GM19395 (cell line): Measurements from ENCODE around the gene TMEM258.

Source experiments
- ATAC-seq: cut with Tn5 transposase; IDR thresholded peaks from one replicate; pipeline ENCODE4 v1.9.1; 2021; ENCODE audit warnings: mild to moderate bottlenecking, moderate library complexity; ENCODE audit not compliant: unreplicated experiment

Gene TMEM258

GRCh38 chr11:61826930-61827570 lies 34.7 kb upstream of the TMEM258 start:
- peak; percentile 13 for ATAC-seq

GRCh38 chr11:61820174-61820573 lies 27.8 kb upstream of the TMEM258 start:
- ATAC-seq, result no peak

GRCh38 chr11:61817471-61818202 lies 25.2 kb upstream of the TMEM258 start:
- no peak for ATAC-seq

GRCh38 chr11:61816736-61817455 lies 24.5 kb upstream of the TMEM258 start, which contains the start of gene FADS1:
TSS of gene FADS1 (minus strand) at chr11:61817003. CDS start at chr11:61816929, 74 bp downstream.
- peak; percentile 48 for ATAC-seq

- peak; percentile 42 for ATAC-seq
Measured at GRCh38 chr11:61815790-61816735, 23.7 kb upstream of the TMEM258 start.

- peak; percentile 59 for ATAC-seq
Measured at GRCh38 chr11:61814958-61815789, 22.8 kb upstream of the TMEM258 start.

GRCh38 chr11:61814247-61814957 lies 22.0 kb upstream of the TMEM258 start:
- ATAC-seq, result peak; percentile 4

GRCh38 chr11:61812736-61813411 lies 20.5 kb upstream of the TMEM258 start:
- ATAC-seq, result no peak

GRCh38 chr11:61811831-61812230 lies 19.4 kb upstream of the TMEM258 start:
- ATAC-seq, result no peak

GRCh38 chr11:61810671-61811175 lies 18.3 kb upstream of the TMEM258 start:
- ATAC-seq, result no peak

- no peak for ATAC-seq
Measured at GRCh38 chr11:61806785-61807184, 14.4 kb upstream of the TMEM258 start.

- ATAC-seq, result no peak
Measured at GRCh38 chr11:61805146-61805545, 12.7 kb upstream of the TMEM258 start.

GRCh38 chr11:61803889-61804647 lies 11.7 kb upstream of the TMEM258 start:
- no peak for ATAC-seq

- no peak for ATAC-seq
Measured at GRCh38 chr11:61802605-61803004, 10.2 kb upstream of the TMEM258 start.

GRCh38 chr11:61800331-61801281 lies 8.2 kb upstream of the TMEM258 start:
- no peak for ATAC-seq

- no peak for ATAC-seq
Measured at GRCh38 chr11:61799665-61800284, 7.4 kb upstream of the TMEM258 start.
